Liver (tissue), 3 donors: ENCODE data around the gene SLC28A3.

ENCODE experiments used
- JUND ChIP-seq, 2 donors: IDR thresholded peaks; 2 replicates each; pipeline ENCODE4 v1.6.1; 2016; ENCODE audit warnings: antibody characterized with exemption in 2 of 2
- NR2F2 ChIP-seq: IDR thresholded peaks from 2 replicates; pipeline ENCODE4 v1.6.1; 2016; ENCODE audit warnings: antibody characterized with exemption
- RAD21 ChIP-seq, 2 donors: IDR thresholded peaks; 2 replicates each; pipeline ENCODE4 v1.6.1; 2016; ENCODE audit warnings: antibody characterized with exemption in 2 of 2, mild to moderate bottlenecking in 2 of 2
- TAF1 ChIP-seq: conservative IDR thresholded peaks from 2 replicates; pipeline ENCODE4 v1.6.1; 2016; ENCODE audit warnings: antibody characterized with exemption, mild to moderate bottlenecking
- YY1 ChIP-seq: IDR thresholded peaks from 2 replicates; pipeline ENCODE4 v1.6.1; 2016; ENCODE audit warnings: antibody characterized with exemption, mild to moderate bottlenecking
- TF ChIP-seq, protein P1 (sequence below): fragments of 150-350 bp; IDR thresholded peaks from 2 replicates; pipeline ENCODE4 v1.5.1; 2017; ENCODE audit warnings: improper control_type of control experiment, low read depth, low read length; ENCODE audit not compliant: missing input control
- TF ChIP-seq, protein P2 (sequence below): IDR thresholded peaks from 2 replicates; pipeline ENCODE4 v1.6.1; 2016; ENCODE audit warnings: antibody characterized with exemption
- TF ChIP-seq, protein P3 (sequence below): IDR thresholded peaks from 2 replicates; pipeline ENCODE4 v1.6.1; 2016; ENCODE audit warnings: antibody characterized with exemption, mild to moderate bottlenecking
- TF ChIP-seq, protein P4 (sequence below): IDR thresholded peaks from 2 replicates; pipeline ENCODE4 v1.6.1; 2016; ENCODE audit warnings: antibody characterized with exemption
- TF ChIP-seq, protein P5 (sequence below): IDR thresholded peaks from 2 replicates; pipeline ENCODE4 v1.6.1; 2016; ENCODE audit warnings: antibody characterized with exemption
- donor health status: healthy.
- donor health status: healthy.

DNA sequence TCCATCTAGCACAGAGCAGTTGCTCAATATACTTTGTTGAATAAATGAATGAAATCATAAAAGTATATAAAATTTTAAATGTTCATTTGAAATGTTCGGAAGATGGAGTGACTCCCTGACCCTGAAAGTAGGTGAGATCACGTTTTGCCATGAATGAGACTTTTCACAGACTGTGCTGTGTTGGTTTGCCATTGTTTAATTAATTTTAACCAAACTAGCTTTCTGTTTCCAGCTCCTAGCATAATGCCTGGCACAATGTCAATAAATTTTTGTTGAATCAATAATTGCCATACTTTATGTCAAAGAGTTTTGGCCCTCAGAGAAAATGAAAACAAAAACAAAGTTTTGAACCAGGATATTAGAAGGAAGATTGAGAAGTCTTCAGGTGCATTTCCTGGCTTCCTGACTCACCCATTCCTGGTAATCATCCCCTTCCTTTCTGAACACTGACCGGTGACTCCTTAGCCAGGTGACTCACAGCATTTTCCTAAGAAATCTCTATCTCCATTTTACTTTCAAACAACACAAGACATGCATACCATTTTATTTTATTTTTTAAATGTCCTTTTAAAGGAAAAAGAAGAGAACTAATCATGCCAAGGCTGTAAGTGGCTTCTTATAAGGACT is 15.1 kb downstream of the SLC28A3 start:
- TF ChIP-seq, protein P1, sequence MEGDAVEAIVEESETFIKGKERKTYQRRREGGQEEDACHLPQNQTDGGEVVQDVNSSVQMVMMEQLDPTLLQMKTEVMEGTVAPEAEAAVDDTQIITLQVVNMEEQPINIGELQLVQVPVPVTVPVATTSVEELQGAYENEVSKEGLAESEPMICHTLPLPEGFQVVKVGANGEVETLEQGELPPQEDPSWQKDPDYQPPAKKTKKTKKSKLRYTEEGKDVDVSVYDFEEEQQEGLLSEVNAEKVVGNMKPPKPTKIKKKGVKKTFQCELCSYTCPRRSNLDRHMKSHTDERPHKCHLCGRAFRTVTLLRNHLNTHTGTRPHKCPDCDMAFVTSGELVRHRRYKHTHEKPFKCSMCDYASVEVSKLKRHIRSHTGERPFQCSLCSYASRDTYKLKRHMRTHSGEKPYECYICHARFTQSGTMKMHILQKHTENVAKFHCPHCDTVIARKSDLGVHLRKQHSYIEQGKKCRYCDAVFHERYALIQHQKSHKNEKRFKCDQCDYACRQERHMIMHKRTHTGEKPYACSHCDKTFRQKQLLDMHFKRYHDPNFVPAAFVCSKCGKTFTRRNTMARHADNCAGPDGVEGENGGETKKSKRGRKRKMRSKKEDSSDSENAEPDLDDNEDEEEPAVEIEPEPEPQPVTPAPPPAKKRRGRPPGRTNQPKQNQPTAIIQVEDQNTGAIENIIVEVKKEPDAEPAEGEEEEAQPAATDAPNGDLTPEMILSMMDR = no peak
- TF ChIP-seq RAD21 (IDR thresholded peaks at IDR 0.05) (no peak), TAF1 (no peak), YY1 (no peak), NR2F2 (no peak), JUND (IDR thresholded peaks at IDR 0.05) (no peak)
- TF ChIP-seq, protein P2, sequence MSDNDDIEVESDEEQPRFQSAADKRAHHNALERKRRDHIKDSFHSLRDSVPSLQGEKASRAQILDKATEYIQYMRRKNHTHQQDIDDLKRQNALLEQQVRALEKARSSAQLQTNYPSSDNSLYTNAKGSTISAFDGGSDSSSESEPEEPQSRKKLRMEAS = no peak
- TF ChIP-seq, protein P3, sequence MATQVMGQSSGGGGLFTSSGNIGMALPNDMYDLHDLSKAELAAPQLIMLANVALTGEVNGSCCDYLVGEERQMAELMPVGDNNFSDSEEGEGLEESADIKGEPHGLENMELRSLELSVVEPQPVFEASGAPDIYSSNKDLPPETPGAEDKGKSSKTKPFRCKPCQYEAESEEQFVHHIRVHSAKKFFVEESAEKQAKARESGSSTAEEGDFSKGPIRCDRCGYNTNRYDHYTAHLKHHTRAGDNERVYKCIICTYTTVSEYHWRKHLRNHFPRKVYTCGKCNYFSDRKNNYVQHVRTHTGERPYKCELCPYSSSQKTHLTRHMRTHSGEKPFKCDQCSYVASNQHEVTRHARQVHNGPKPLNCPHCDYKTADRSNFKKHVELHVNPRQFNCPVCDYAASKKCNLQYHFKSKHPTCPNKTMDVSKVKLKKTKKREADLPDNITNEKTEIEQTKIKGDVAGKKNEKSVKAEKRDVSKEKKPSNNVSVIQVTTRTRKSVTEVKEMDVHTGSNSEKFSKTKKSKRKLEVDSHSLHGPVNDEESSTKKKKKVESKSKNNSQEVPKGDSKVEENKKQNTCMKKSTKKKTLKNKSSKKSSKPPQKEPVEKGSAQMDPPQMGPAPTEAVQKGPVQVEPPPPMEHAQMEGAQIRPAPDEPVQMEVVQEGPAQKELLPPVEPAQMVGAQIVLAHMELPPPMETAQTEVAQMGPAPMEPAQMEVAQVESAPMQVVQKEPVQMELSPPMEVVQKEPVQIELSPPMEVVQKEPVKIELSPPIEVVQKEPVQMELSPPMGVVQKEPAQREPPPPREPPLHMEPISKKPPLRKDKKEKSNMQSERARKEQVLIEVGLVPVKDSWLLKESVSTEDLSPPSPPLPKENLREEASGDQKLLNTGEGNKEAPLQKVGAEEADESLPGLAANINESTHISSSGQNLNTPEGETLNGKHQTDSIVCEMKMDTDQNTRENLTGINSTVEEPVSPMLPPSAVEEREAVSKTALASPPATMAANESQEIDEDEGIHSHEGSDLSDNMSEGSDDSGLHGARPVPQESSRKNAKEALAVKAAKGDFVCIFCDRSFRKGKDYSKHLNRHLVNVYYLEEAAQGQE = no peak
- TF ChIP-seq, protein P4, sequence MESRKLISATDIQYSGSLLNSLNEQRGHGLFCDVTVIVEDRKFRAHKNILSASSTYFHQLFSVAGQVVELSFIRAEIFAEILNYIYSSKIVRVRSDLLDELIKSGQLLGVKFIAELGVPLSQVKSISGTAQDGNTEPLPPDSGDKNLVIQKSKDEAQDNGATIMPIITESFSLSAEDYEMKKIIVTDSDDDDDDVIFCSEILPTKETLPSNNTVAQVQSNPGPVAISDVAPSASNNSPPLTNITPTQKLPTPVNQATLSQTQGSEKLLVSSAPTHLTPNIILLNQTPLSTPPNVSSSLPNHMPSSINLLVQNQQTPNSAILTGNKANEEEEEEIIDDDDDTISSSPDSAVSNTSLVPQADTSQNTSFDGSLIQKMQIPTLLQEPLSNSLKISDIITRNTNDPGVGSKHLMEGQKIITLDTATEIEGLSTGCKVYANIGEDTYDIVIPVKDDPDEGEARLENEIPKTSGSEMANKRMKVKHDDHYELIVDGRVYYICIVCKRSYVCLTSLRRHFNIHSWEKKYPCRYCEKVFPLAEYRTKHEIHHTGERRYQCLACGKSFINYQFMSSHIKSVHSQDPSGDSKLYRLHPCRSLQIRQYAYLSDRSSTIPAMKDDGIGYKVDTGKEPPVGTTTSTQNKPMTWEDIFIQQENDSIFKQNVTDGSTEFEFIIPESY = no peak
- TF ChIP-seq, protein P5, sequence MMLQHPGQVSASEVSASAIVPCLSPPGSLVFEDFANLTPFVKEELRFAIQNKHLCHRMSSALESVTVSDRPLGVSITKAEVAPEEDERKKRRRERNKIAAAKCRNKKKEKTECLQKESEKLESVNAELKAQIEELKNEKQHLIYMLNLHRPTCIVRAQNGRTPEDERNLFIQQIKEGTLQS = no peak
